ENCODE results near the gene PELI3. TPM values are rescaled to one million over a fixed set of nuclear protein-coding genes. Genes with fewer than 3 reads are reported as not detected.

Gene PELI3
- total RNA-seq, 1 donor from 2014 or later: 13.5 TPM

- no peak for FAIRE-seq
- no peak for DNase-seq (ENCODE audit: low spot score in 2 of 2)
These were observed 28.2 kb downstream of the PELI3 start for GRCh38 chr11:66494935-66495334.

DNA sequence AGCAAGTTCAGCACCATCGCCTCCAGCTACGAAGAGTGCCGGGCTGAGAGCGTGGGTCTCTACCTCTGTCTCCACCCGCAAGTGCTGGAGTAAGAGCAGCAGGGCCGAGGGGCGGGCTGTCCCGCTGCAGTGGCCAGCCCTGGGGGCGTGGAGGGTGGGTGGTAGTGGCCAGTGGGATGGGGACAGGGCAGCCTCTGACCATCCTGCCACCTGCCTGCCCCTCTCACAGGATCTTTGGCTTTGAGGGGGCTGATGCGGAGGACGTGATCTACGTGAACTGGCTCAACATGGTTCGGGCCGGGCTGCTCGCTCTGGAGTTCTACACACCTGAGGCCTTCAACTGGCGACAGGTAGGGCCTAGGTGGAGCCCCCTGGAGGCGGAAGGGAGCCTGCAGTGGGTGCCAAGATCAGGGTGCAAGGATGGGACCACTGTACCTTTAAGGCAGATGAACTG, 28.7 kb downstream of the PELI3 start:
- FAIRE-seq: no peak

DNA sequence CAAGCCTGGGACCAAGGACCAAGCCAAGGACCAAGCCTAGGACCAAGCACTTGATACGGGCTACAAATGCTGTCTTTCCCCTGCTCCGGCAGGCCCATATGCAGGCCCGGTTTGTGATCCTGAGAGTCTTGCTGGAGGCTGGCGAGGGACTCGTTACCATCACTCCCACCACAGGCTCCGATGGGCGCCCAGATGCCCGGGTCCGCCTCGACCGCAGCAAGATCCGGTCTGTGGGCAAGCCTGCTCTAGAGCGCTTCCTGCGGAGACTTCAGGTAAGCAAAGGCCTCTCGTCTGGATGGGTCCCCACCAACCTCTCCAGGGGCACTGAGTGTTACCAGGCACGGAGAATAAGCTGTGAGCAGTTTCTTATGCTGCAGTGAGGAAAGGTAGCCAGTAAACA, 30.5 kb downstream of the PELI3 start:
- DNase-seq (ENCODE audit: low spot score in 2 of 2): no peak
- FAIRE-seq: no peak

More for the DNA sequence above, 28.7 kb downstream of the PELI3 start:
- no peak for DNase-seq (ENCODE audit: low spot score in 2 of 2)

GRCh38 chr11:66498506-66498905, 31.8 kb downstream of the PELI3 start:
- FAIRE-seq (no peak), DNase-seq (ENCODE audit: low spot score in 2 of 2) (no peak)

DNA sequence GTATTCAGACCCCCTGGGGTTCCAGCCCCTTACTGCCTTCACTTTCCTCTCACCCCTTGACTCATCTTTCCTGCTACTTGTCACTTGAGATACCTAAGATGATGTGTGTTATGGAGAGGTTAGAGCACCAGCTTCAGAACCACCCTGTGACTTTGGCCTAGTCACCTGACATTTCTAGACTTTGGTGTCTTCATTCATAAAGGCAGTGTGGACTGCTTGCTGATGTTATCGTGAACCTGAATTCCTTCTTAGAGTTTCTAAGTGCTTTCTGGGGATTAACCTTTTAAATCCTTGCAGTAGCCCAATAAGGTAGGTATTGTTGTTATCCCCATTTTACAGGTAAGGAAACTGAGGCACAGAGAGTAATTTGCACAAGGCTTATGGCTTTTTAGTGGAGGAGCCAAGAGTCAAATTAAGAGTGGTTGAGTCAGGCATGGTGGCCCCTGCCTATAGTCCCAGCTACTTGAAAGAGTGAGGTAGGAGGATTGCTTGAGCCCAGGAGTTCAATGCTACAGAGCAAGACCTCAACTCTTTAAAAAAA, 38.6 kb downstream of the PELI3 start:
- no peak for DNase-seq (ENCODE audit: low spot score in 2 of 2)
- no peak for FAIRE-seq

DNA sequence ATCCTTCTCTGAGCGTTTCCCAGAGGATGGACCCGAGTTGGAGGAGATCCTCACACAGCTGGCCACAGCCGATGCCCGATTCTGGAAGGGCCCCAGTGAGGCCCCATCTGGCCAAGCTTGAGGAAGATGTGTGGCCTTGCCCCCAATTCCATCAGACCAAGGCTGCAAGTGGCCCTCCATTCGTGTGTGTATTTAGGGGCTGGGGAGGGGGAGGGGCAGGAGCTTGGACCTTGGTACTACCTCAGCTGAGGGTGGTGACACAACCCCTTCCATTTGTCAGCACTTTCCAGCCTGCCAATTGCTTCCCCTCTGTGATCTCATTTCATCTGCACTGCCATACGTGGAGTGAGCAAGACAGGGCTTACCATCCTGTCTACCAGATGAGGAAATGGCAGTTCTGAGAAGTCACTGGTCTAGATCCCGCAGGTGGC, 42.4 kb downstream of the PELI3 start:
- FAIRE-seq: no peak
- no peak for DNase-seq (ENCODE audit: low spot score in 2 of 2)

DNA sequence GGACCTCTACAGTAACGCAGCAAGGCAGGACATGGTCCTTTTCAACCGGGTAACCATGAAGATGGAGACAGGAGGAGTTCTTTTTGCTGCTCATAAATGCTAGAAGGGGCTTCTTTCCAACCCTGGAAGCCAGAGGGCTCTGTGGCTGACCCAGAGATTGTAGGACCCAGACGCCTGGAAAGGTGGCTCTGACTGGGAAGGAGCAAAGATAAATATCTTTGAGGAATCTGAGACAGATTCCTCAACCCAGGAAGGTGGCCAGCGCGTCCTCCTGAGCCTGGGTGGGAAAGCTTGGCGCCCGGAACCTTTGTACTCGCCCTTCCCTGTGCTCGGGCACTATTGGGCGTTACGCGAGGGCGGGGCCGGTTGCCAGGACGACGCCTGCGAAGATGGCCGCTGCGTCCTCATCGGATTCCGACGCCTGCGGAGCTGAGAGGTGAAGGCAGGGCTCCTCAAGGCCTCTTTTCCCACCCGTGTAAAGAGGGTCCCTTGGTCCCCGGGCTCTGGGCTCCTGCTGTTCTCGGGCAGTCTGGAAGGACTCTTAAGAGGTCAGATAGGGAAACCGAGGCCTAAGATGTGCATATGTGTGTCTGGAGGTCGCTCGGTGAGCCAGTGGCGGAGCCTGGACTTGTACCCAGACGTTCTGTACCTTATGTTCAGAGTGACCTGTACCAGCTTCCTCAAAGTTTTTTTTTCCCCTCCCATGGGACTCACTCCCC, 43.7 kb downstream of the PELI3 start, which contains the start of gene BBS1:
Gene BBS1 (plus strand): TSS at position 365 of the 719 bp plus-strand sequence. CDS start 25 bp downstream, at position 390.
- FAIRE-seq (no peak), DNase-seq (ENCODE audit: low spot score in 2 of 2) (peak; percentile 69 to 84)

DNA sequence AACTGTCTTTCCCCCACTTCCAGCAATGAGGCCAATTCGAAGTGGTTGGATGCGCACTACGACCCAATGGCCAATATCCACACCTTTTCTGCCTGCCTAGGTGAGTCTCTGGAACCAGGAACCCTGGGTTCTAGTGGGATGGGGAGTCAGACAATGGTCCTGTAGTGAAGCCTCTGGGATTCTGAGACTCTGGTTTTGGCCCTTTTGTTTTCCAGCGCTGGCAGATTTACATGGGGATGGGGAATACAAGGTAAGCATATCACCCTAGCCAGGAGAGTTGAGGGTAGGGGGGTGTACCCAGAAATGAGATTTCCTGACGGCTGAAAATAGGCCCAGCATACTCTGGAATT, 44.3 kb downstream of the PELI3 start:
- no peak for DNase-seq (ENCODE audit: low spot score in 2 of 2)
- FAIRE-seq: no peak

- DNase-seq (ENCODE audit: low spot score in 2 of 2) (no peak), FAIRE-seq (no peak)
These were observed 56.9 kb downstream of the PELI3 start for GRCh38 chr11:66523611-66524010.

DNA sequence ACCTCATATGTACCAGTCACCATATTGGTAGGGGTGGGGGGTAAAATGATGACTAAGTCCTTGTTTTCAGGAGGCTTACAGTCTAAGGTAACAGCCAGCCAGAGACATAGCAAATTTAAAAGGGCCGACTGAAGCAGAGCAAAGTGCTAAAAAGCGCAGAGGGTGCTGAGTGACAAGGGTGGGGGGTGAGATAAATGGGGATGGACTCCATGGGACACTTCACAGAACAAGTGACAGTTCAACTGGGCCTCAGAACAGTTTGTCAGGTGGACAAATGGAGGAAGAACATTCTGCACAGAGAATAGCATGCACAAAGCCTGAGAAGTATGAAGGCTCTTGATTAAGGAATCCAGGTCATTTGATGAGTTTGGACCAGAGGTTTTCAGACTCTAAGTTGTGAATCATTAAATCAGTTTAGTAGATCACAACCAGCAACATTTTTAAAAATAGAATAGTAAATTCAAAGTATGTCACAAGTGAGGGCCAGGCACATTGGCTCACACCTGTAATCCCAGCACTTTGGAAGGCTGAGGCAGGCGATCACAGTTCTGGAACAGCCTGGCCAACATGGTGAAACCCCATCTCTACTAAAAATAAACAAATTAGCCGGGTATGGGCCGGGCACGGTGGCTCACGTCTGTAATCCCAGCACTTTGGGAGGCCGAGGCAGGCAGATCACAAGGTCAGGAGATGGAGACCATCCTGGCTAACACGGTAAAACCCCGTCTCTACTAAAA, 57.8 kb downstream of the PELI3 start:
- FAIRE-seq: no peak
- no peak for DNase-seq (ENCODE audit: low spot score in 2 of 2)

Small RNAs within 50 kb of the gene (small RNA-seq; reads per million reads assigned to genes)
- gene RF00416: not detected

Other genes with a start within 250 kb of the PELI3 start
- gene KLC2, start 209.2 kb upstream of the PELI3 start, total RNA-seq: 21.6 TPM
- gene RAB1B, start 198.3 kb upstream of the PELI3 start, total RNA-seq: 22.8 TPM
- 41.6 TPM for gene CNIH2, start 188.7 kb upstream of the PELI3 start, total RNA-seq
- gene YIF1A, start 177.8 kb upstream of the PELI3 start, total RNA-seq: 28.9 TPM
- 9.0 TPM for gene TMEM151A, start 175.0 kb upstream of the PELI3 start, total RNA-seq
- 1.2 TPM for gene CD248, start 149.9 kb upstream of the PELI3 start, total RNA-seq
- gene RIN1, start 130.5 kb upstream of the PELI3 start, total RNA-seq: 0.82 TPM
- 19.2 TPM for gene BRMS1, start 121.8 kb upstream of the PELI3 start, total RNA-seq
- 83.2 TPM for gene B4GAT1, start 119.3 kb upstream of the PELI3 start, total RNA-seq
- gene SLC29A2, start 95.1 kb upstream of the PELI3 start, total RNA-seq: 1.6 TPM
- under 0.01 TPM for gene NPAS4, start 45.9 kb upstream of the PELI3 start, total RNA-seq
- gene MRPL11, start 28.1 kb upstream of the PELI3 start, total RNA-seq: 17.1 TPM
- gene DPP3, start 13.5 kb downstream of the PELI3 start, total RNA-seq: 39.1 TPM
- gene BBS1, start 43.7 kb downstream of the PELI3 start, total RNA-seq: 41.2 TPM
- 5.3 TPM for gene ZDHHC24, start 79.1 kb downstream of the PELI3 start, total RNA-seq
- gene ACTN3, start 80.0 kb downstream of the PELI3 start, total RNA-seq: not detected
- gene CTSF, start 101.7 kb downstream of the PELI3 start, total RNA-seq: 34.6 TPM
- gene CCDC87, start 126.2 kb downstream of the PELI3 start, total RNA-seq: 1.2 TPM
- 19.2 TPM for gene CCS, start 126.3 kb downstream of the PELI3 start, total RNA-seq
- gene RBM14, start 149.7 kb downstream of the PELI3 start, total RNA-seq: 24.1 TPM
- 137 TPM for gene RBM4, start 171.8 kb downstream of the PELI3 start, total RNA-seq
- 102 TPM for gene RBM4B, start 211.0 kb downstream of the PELI3 start, total RNA-seq

All from frontal cortex (tissue), 4 donors.